IPS-11a (cell line): ENCODE results near the gene ADAM11.

Experiments
- H3K4me3 ChIP-seq: one replicate; pipeline ENCODE4 v1.5.1; 2013; ENCODE audit warnings: low read depth, low read length, control low read depth

ADAM11 gene

DNA sequence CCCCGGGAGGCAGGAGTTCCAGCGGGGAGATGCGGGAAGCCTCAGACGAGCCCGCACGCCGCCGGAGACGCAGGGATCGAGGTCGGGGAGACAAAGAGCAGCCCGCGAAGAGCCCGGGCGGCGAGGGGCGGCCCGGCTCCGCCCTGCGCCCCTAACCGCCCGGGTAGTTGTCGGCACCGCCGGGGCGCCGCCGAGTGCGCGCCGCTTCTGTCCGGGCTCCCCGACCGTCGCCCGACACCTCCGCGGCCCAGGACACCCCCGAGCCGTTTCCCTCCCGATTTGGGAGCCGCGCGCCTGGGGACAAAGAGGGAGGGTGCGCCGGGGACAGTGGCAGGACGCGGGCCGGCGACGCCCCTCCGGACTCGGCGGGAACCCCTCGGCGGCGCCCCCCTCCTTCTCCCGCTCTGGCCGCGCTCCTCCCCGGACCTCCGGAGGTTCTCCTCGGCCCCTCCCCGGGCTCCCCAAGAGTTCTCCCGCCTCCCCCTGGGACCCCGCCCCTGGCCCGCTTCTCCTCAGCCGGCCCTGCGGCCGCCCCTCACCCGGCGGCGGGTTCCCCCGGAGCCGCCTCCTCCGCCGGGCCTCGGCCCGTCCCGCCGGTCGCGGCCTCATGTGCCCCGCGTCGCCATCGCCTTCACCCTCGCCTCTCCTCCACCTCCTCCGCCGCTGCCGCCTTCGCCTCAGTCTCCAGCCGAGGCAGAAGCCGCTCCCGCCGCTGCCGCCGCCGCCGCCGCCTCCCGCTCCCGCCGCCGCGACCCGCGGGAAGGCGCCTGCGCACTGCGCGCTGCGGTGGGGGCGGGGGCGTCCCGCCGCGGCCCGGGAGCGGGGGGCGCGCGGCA is 71.0 kb downstream of the ADAM11 start, which contains the start of gene GJC1:
Gene GJC1 (minus strand): TSS at position 765 of the 836 bp plus-strand sequence. CDS start 24,470 bp downstream, outside the sequence.
- peak within 1 kb of the TSS; percentile 97 for H3K4me3 ChIP-seq

DNA sequence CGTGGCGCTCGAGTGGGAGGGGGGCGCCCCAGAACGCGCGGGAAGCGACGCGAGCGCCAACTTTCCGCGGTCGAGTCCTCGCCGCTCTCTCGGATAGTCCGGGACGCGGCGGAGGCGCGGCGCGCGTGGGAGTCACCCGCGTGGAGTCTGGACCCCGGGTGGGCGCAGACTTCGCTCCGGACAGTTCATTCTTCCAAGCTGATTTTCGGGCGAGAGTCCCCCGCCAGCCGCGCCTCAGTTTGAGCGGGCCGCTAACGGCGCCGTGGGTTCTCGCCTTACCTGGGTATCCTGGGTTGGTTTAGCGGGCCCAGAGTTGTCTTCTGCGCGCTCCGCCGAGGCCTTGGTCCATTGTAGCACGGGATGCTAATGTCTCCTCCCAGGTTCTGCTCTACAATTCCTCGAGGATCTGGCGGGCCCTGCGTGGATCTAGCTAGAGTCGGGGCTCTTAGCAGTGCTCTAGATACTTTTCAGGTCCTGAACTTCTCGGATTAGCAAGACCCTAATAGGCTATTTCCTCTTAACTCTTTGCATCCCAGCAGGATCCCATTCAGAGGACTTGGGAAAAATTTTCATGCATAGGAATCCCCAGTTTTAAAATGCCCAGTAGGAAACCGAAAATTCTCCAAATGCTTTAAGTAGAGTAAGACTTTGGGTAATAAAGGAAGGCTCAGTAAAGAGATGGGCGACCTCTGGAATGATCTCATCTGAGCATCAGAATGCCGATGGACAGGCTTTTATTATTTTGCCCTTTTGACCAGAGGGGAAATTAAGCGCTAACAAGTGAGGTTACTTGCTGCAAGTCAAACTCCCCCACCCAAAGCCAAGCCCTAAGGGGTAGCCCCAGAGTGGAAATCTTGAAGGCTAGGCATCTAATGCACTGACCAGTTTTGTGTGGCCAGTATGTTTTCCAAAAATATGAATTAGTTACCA is 71.8 kb downstream of the ADAM11 start:
- H3K4me3 ChIP-seq = peak overlapping the region; percentile 97

DNA sequence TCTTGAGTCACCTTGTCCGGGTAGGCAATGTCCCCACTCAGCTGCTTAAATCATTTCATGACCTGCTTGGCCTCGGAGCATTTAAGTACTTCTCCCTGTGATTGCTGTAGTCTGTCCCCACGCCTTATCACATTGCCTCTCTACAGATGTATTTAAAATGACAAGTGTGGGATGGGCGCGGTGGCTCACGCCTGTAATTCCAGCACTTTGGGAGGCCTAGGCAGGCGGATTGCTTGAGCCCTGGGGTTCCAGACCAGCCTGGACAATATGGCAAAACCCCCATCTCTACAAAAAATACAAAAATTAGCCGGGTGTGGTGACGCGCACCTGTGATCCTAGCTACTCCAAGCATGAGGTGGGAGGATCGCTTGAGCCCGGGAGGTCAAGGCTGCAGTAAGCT is 72.6 kb downstream of the ADAM11 start:
- peak overlapping the region; percentile 1 for H3K4me3 ChIP-seq
